KMS-11 (cell line): ENCODE data around the gene KLHDC7B.
"Not testable (repeated sequence)": the region's sequence is repeated elsewhere in the genome, so short reads cannot be mapped to it uniquely, and the experiment has no call there.

Experiments used
- H2AFZ ChIP-seq: fragments of 200-600 bp; sonication (generic); 2 replicates; pipeline ENCODE4 v1.6.1; 2016; ENCODE audit warnings: antibody characterized with exemption, mixed run types, low read depth
- H3K27ac ChIP-seq: fragments of 200-600 bp; sonication (generic); 2 replicates; pipeline ENCODE4 v1.6.1; 2016; ENCODE audit warnings: mild to moderate bottlenecking, mixed run types
- H3K27me3 ChIP-seq: fragments of 200-600 bp; sonication (generic); 2 replicates; pipeline ENCODE4 v1.6.1; 2017; ENCODE audit warnings: mild to moderate bottlenecking, low read depth, mixed run types, moderate library complexity; ENCODE audit not compliant: insufficient read depth
- H3K36me3 ChIP-seq: fragments of 200-600 bp; sonication (generic); 2 replicates; pipeline ENCODE4 v1.6.1; 2017; ENCODE audit warnings: mild to moderate bottlenecking, mixed run types; ENCODE audit not compliant: insufficient read depth
- H3K4me1 ChIP-seq: fragments of 200-600 bp; sonication (generic); 2 replicates; pipeline ENCODE4 v1.6.1; 2016; ENCODE audit warnings: mild to moderate bottlenecking, low read depth, mixed run types; ENCODE audit not compliant: poor library complexity, severe bottlenecking
- H3K4me2 ChIP-seq: fragments of 200-600 bp; sonication (generic); 2 replicates; pipeline ENCODE4 v1.7.0; 2016; ENCODE audit warnings: mild to moderate bottlenecking, mixed run types
- H3K4me3 ChIP-seq: fragments of 200-600 bp; sonication (generic); IDR thresholded peaks from 2 replicates; pipeline ENCODE4 v1.6.1; 2017; ENCODE audit warnings: low read depth, low read length, mixed read lengths; ENCODE audit not compliant: insufficient read depth
- H3K79me2 ChIP-seq: fragments of 200-600 bp; sonication (generic); 2 replicates; pipeline ENCODE4 v1.6.1; 2016; ENCODE audit warnings: low read depth, mixed run types; ENCODE audit not compliant: insufficient read depth
- H3K9ac ChIP-seq: fragments of 200-600 bp; sonication (generic); 2 replicates; pipeline ENCODE4 v1.6.1; 2016; ENCODE audit warnings: mild to moderate bottlenecking, mixed run types
- H4K20me1 ChIP-seq: fragments of 200-600 bp; sonication (generic); 2 replicates; pipeline ENCODE4 v1.6.1; 2016; ENCODE audit warnings: mild to moderate bottlenecking, mixed run types; ENCODE audit not compliant: insufficient read depth
- TF ChIP-seq, protein P1 (sequence below): fragments of 200-600 bp; sonication (generic); conservative IDR thresholded peaks from 2 replicates; pipeline ENCODE4 v1.6.1; 2017; ENCODE audit warnings: low read depth, mild to moderate bottlenecking, antibody characterized with exemption, low read length, moderate library complexity, mixed read lengths

The KLHDC7B gene

DNA sequence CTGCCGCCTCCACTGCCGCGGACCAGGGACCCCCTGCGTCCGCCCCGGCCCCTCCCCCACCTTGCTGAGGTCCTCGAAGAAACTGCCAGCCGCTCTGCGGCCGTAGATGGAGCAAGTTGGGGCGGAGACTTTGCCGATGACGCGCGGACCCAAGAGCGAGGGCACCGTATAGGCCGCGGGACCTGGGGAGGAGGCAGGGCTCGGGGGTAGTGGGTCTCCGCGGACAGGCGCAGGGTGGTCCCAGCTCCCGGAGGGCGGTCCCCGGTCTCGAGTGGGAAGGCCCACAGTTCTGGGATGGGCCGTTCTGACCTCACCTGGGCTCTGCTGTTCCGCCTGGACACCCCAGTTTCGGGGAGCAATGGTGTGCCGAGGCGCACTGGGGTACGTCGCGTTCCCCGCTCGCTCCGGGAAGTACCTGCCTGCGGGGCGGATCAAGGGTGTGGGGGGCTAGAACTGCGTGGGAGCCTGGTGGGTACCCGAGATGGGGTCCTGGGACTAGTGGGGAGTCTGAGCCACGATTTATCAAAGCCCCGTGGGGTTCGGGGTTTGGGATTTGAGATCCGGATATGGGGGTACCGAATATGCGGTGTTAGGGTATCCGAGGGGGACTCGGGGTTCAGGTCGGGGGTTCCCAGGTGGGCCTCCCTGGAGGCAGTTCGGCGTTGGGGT, 14.7 kb upstream of the KLHDC7B start:
- peak overlapping the region; percentile 91 for H3K27ac ChIP-seq
- peak overlapping the region; percentile 54; the same call in 1 of the 2 replicates for H3K4me2 ChIP-seq
- H2AFZ ChIP-seq, result peak overlapping the region; percentile 22; the same call in 1 of the 2 replicates
- no peaks in the 10 kb centered on the region for H3K79me2 ChIP-seq
- no peaks in the 10 kb centered on the region for H3K36me3 ChIP-seq
- H3K27me3 ChIP-seq, result no peaks in the 10 kb centered on the region
- H3K4me1 ChIP-seq, result peaks cover 23% of the 10 kb centered on the region
- TF ChIP-seq, protein P1, sequence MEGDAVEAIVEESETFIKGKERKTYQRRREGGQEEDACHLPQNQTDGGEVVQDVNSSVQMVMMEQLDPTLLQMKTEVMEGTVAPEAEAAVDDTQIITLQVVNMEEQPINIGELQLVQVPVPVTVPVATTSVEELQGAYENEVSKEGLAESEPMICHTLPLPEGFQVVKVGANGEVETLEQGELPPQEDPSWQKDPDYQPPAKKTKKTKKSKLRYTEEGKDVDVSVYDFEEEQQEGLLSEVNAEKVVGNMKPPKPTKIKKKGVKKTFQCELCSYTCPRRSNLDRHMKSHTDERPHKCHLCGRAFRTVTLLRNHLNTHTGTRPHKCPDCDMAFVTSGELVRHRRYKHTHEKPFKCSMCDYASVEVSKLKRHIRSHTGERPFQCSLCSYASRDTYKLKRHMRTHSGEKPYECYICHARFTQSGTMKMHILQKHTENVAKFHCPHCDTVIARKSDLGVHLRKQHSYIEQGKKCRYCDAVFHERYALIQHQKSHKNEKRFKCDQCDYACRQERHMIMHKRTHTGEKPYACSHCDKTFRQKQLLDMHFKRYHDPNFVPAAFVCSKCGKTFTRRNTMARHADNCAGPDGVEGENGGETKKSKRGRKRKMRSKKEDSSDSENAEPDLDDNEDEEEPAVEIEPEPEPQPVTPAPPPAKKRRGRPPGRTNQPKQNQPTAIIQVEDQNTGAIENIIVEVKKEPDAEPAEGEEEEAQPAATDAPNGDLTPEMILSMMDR, result no peak
- H3K4me3 ChIP-seq, result no peak overlapping the region
- no peaks in the 10 kb centered on the region for H4K20me1 ChIP-seq
- H3K9ac ChIP-seq, result peak overlapping the region; percentile 93

DNA sequence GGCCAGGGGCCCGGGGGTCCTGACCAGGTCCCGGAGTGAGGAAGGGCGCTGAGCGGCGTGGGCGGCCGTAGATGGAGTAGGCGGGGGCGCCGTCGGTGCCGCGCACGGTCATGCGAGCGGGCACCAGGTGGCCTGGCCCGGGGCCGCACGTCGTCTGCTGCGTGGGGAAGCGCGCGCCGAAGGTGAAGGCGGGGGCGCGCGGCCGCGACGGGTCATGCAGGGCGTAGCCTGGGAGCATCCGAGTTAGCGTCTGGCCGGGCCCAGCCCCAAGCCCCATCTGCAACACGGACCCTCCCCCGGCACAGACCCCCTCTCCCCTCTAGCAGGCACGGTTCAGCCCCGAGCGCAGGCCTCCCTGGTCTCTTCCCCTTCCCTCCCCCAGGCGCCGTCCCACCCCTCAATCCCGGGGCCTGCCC, 14.1 kb upstream of the KLHDC7B start:
- Histone ChIP-seq H2AFZ (no peak overlapping the region), H3K9ac (peak overlapping the region; percentile 93), H3K36me3 (no peaks in the 10 kb centered on the region), H3K27ac (peak overlapping the region; percentile 91), H3K4me1 (peaks cover 28% of the 10 kb centered on the region), H3K27me3 (no peaks in the 10 kb centered on the region), H4K20me1 (no peaks in the 10 kb centered on the region), H3K79me2 (no peaks in the 10 kb centered on the region), H3K4me3 (no peak overlapping the region), H3K4me2 (peak overlapping the region; percentile 54; the same call in 1 of the 2 replicates)
- TF ChIP-seq, protein P1, result no peak

DNA sequence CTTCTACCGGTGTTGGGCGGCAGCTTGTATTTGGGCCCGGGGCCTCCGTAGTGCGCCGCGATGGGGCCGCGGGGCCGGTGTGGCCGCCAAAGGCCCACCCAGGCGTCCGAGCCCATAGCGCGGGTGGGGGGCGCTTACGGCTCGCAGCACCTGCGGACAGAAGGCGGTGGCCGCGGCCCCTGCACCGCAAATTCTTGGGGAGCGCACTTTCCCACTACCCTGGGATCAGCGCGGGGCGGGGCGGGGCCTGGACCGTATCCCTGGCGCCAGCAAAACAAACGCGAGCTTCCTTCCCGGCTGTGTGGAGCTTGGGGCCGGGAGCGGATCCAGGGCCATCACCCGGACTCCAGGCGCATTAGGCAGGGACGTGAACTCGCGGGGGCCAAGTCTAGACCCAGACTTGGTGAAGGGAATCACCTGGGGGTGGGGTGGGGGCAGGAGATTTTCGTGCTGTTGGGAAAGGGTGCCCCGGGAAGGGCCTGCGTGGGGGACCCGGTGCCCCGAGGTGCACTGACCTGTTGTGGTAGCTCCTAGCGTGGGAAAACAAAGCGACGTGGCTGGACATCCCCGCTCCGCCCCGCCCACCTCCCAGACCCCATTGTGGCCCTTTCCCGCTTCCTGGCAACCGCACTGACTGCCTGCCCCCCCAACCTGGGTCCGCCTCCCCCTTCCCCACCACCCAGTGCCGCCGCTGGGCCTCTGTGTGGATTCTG, 13.6 kb upstream of the KLHDC7B start:
- Histone ChIP-seq H3K79me2 (no peaks in the 10 kb centered on the region), H3K9ac (peak overlapping the region; percentile 93), H2AFZ (no peak overlapping the region), H3K4me3 (no peak overlapping the region), H3K27ac (peak overlapping the region; percentile 91), H3K36me3 (no peaks in the 10 kb centered on the region), H4K20me1 (no peaks in the 10 kb centered on the region), H3K27me3 (no peaks in the 10 kb centered on the region), H3K4me1 (peaks cover 32% of the 10 kb centered on the region), H3K4me2 (peak overlapping the region; percentile 42; the same call in 1 of the 2 replicates)
- TF ChIP-seq, protein P1, result no peak

DNA sequence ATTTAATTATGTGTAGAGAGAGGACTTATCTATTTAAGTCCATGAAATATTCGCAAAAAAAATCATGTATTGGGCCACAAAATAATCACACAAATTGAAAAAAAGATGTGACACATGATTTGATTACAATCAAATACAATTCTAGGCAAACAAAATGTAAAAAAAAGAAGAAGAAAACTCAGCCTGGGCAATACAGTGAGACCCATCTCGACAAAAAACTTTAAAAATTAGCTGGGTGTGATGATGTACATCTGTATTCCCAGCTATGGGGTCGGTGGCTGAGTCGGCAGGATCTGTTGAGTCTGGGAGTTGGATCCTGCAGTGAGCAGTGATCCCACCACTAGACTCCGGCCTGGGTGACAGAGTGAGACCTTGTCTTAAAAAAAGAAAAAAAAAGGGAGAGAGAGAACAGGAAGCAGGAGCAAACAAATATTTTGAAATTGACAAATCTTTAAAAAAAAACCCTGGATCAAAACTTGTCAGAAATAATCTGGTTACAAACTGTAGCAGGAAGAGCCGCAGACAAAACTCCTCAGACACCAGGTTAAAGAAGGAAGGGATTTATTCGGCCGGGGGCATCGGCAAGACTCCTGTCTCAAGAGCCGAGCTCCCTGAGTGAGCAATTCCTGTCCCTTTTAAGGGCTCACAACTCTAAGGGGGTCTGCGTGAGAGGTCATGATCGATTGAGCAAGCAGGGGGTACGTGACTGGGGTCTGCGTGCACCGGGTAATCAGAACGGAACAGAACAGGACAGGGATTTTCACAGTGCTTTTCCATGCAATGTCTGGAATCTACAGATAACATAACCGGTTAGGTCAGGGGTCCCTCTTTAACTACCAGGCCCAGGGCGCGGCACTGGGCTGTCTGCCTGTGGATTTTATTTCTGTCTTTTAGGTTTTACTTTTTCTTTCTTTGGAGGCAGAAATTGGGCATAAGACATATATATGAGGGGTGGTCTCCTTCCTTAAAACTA, 12.6 kb upstream of the KLHDC7B start:
- Histone ChIP-seq H3K9ac (no peak overlapping the region), H3K79me2 (no peaks in the 10 kb centered on the region), H2AFZ (no peak overlapping the region), H3K4me3 (no peak overlapping the region), H4K20me1 (no peaks in the 10 kb centered on the region), H3K27ac (no peak overlapping the region), H3K36me3 (no peaks in the 10 kb centered on the region), H3K4me1 (peaks cover 40% of the 10 kb centered on the region), H3K4me2 (no peak overlapping the region), H3K27me3 (no peaks in the 10 kb centered on the region)
- TF ChIP-seq, protein P1, result no peak

DNA sequence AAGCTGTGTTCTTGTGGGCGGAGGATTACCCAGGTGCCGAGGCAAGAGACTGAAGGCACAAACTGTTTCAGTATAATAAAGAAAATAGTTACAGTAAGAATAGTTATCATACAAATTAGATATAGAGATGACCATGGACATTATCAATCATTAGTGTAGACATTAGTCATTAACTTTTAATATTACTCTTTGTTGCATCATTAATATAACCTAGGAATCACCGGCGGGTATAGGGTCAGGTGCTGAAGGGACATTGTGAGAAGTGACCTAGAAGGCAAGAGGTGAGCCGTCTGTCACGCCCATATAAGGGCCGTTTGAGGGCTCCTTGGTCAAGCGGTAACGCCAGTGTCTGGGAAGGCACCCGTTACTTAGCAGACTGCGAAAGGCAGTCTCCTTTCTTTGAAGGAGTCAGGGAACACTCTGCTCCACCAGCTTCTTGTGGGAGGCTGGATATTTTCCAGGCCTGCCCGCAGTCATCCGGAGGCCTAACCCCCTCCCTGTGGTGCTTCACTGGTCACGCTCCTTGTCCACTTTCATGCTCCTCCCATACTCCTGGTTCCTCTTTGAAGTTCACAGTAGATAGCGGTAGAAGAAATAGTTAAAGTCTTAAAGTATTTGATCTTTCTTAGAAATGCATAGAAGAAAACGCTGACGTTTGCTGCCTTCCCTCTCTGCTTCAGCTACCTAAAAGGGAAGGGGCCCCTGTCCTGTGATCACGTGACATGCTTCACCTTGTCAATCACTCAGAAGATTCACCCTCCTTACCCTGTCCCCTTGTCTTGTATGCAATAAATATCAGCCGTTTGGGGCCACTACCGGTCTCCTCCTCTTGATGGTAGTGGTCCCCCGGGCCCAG, 11.6 kb upstream of the KLHDC7B start:
- H3K27ac ChIP-seq, H3K4me2 ChIP-seq, H3K27me3 ChIP-seq, H3K79me2 ChIP-seq, H3K9ac ChIP-seq, H3K4me3 ChIP-seq, H4K20me1 ChIP-seq, H3K36me3 ChIP-seq, H2AFZ ChIP-seq: not testable (repeated sequence)
- H3K4me1 ChIP-seq, result peaks cover 50% of the 10 kb centered on the region
